ENCODE measurements around the gene LENG1.
"Not testable (repeated sequence)": the region's sequence is repeated elsewhere in the genome, so short reads cannot be mapped to it uniquely, and the experiment has no call there.

Gene LENG1

GRCh38 chr19:54189735-54190502 is 30.4 kb upstream of the LENG1 start:
- peak; percentile 99 for DNase-seq (ENCODE audit: low read depth in 2 of 2)

DNA sequence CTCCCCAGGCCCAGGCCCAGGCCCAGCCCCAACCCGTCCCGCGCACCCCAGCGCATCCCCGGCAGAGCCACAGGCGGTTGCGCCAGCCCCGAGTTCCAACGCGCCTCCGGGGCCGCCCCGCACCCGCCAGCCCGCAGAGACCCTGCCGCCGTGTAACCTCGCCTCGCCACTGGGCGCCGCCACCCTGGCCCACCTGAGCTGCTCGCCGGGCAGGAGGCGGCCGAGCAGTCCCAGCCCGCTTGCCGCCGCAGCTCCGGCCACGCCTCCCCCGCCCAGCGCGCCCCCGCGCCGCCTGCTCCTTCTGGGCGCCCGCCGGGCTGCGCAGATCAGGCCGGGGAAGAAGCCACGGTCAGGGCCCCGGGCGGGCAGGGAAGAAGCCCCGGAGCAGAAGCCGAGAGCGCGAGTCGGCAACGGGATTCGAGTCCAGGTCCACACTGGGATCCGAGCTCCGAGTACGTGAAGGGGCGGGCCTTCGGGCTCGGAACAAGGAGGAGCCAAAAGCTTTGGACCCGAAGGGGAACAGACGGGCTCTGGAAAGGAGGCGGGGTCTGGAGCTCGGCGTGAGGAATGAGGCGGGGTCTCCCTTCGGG is 29.7 kb upstream of the LENG1 start, which contains the start of gene MBOAT7:
TSS of gene MBOAT7 (minus strand) at position 436 of the 590 bp plus-strand sequence. CDS start 1,072 bp downstream, outside the sequence.
- DNase-seq (ENCODE audit: low read depth in 2 of 2): no peak

DNA sequence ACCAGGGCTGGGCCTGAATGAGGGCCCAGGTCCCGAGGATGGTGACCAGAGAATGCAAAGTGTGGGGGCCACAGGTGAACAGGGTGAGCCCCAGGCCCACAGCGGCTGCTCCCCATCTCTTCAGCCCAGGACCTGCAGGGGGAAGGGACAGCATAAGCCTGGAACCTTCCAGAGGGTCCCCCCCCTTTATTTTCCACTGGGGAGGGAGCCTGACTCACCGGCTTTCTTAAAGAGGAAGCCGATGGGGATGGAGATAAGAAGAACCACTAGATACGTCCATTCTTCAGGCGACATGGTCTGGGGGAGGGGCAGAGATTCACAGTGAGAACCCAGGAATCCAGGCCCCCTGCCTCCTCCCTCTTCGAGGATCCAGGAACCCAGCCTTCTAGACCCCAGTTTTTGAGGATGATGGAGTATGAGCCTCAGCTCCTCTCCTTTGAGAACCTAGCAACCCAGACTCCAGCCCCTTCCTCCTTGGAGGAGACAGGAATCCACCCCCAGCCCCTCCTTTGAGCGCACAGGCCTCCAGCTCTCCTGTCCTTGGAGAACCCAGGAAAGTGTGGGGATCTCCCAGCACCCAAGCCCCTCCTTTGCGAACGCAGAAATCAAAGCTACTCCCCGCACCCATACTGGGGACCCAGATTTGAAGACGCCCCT is 28.8 kb upstream of the LENG1 start:
- DNase-seq (ENCODE audit: low read depth in 2 of 2): peak; percentile 31 to 51

GRCh38 chr19:54186934-54187381 is 27.4 kb upstream of the LENG1 start:
- DNase-seq (ENCODE audit: low read depth in 2 of 2): no peak

DNA sequence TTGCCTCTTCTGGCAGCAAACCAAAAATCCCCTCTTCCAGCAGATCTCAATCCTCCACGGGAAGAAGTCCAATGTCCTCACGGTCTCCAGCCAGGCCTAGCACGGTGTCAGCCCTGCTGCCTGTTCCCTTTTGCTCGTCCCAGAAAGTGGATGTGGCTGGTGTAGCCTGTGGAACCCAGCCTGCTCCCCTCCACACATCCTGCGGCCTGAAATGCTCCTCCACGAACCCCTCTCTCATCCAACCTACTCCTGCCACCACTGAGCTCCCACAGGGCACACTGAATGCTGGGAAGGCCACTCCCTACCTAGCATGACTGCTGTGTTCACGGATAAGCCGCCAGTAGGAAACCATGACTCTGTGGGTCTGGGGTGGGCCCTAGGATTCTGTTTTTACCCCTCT is 26.8 kb upstream of the LENG1 start:
- no peak for DNase-seq (ENCODE audit: low read depth in 2 of 2)

GRCh38 chr19:54183431-54183830 is 23.9 kb upstream of the LENG1 start:
- DNase-seq (ENCODE audit: low read depth in 2 of 2): no peak

DNA sequence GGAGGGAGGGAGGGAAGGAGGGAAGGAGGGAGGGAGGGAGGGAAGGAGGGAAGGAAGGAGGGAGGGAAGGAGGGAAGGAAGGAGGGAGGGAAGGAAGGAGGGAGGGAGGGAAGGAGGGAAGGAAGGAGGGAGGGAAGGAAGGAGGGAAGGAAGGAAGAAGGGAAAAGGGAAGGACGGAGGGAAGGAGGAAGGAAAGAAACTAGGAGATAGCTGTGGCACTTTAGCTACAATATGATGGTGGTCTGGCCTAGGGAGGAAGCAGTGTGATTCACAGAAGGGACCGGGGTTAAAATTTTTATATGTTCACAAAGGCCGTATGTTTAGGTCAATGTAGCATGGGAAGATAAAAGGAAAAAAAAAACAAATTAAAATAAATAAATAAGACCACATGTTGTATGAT is 22.4 kb upstream of the LENG1 start:
- not testable (repeated sequence) for DNase-seq (ENCODE audit: low read depth in 2 of 2)

GRCh38 chr19:54180691-54181091 is 21.2 kb upstream of the LENG1 start:
- no peak for DNase-seq (ENCODE audit: low read depth in 2 of 2)

DNA sequence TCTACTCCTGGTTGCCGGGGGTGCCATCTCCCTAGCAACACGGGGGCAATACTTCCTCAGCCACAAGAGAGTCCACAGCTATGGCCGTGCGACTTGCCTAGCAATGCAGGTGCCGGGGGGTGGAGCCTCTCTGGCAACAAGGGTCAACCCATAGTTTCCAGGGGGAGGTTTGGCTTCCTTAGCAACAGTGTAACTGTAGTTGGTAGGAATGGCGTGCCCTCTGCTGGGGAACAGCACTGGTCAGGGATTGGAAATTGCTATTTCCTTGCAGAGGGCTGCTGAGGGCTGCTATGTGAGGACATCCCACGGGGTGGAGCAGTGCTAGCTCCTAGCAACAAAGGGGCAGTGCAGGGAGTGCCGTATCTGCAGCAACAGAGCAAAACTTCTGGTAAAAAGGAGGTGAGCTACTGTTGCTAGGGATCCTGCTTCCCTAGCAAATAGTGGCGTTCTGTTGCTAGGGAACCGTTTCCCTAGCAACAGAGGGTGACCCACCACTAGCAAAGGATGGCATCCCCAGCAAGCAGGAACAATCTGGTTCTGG is 20.5 kb upstream of the LENG1 start:
- no peak for DNase-seq (ENCODE audit: low read depth in 2 of 2)

GRCh38 chr19:54179262-54179852 is 19.8 kb upstream of the LENG1 start:
- no peak for DNase-seq (ENCODE audit: low read depth in 2 of 2)

DNA sequence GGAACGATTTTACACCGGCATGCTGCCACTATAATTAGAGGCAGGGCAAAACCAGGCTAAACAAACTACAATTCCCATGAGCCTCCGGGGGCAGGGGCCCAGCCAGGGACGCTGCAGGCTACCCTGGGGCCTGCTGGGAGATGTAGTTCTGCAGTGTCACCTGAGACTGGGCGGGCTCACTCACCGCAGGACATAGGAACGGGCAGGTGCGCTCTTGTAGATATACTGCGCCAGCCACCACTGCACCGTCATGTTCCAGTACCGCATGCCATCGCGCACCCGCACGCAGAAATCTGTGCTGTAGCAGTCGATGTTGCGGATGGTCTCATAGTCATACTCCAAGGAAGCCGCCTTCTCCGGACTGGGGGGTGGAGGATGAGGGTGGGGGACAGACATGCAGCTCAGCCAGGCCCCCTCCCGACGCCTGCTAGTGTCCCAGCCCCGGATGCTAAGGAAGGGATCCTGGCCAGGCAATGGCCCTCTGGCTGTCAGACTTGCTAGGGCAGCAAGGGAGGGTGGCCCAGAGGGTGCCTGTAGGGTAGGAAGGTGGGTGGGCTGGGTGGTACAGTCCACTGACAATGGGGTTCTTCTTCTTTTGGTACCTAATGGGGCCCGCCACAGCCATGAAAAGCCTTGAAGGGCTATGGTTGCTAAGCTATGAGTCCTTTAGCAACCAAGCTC is 19.2 kb upstream of the LENG1 start:
- DNase-seq (ENCODE audit: low read depth in 2 of 2): no peak

DNA sequence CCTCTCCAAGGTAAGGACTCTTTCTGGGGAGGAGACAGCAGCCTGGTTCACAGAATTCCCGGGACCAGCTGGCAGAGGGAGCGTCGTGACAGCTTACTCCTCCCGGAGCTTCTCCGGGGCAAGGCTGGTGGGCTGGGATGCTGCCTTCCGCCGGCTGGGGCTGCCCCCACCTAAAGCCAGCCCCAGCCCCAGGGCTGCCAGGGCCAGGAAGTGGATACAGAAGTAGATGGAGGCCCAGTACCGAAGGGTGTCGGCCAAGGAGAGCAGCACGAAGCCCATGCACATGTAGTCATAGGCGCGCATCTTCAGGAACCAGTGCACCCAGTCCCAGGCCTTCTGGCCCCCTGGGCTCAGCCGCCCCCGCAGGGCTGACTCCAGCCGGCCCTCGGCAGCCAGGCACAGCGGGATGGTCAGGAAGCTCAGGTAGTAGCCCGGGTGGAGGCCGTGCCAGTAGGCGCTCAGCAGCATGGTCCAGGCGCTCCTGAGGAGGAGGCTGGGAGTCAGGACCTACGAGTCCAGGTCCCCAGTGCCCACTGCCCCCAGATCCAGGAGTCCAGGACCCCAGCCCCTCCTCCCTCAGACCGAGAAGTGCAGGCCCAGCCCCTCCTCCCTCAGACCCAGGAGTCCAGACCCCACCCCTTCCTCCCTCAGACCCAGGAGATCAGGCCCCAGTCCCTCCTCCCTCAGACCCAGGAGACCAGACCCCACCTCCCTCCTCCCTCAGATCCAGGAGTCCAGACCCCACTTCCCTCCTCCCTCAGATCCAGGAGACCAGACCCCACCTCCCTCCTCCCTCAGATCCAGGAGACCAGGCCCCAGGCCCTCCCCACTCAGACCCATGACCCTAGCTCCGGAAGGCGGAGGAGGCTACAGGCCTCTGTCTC is 14.7 kb upstream of the LENG1 start:
- no peak for DNase-seq (ENCODE audit: low read depth in 2 of 2)

GRCh38 chr19:54173359-54173699 is 13.8 kb upstream of the LENG1 start:
- no peak for DNase-seq (ENCODE audit: low read depth in 2 of 2)

- no peak for DNase-seq (ENCODE audit: low read depth in 2 of 2)
Measured at GRCh38 chr19:54172471-54173358, 13.2 kb upstream of the LENG1 start, which contains the start of gene TMC4. TMC4 (minus strand) TSS chr19:54173160; CDS start chr19:54173117, 43 bp downstream.

DNA sequence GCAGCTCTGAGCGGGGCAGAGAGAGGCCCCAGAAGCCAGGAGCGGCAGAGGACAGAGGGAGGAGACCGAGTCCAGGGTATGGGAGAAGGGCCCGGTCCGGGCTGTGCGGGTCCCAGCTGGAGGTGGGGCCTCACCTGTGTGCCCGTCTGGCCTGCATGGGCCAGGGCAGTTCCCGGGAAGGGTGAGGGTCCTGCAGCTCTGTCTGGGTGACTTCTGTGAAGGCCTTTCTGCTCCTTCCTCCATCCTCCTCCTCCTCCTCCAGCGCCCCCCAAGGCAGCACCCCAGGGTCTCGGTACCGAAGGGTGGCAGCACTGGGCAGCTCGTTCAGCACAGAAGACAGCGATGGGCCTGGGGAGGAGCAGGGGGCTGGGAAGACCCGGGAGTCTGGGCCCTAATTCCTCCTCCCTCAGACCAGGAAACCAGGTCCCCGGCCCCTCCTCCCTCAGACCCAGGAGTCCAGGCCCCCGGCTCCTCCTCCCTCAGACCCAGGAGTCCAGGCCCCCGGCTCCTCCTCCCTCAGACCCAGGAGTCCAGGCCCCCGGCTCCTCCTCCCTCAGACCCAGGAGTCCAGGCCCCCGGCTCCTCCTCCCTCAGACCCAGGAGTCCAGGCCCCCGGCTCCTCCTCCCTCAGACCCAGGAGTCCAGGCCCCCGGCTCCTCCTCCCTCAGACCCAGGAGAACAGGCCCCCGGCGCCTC is 12.4 kb upstream of the LENG1 start:
- DNase-seq (ENCODE audit: low read depth in 2 of 2): not testable (repeated sequence)

GRCh38 chr19:54169149-54169740 is 9.7 kb upstream of the LENG1 start:
- no peak for DNase-seq (ENCODE audit: low read depth in 2 of 2)

- peak; percentile 92 to 95 for DNase-seq (ENCODE audit: low read depth in 2 of 2)
Measured at GRCh38 chr19:54168174-54168917, 8.8 kb upstream of the LENG1 start.

DNA sequence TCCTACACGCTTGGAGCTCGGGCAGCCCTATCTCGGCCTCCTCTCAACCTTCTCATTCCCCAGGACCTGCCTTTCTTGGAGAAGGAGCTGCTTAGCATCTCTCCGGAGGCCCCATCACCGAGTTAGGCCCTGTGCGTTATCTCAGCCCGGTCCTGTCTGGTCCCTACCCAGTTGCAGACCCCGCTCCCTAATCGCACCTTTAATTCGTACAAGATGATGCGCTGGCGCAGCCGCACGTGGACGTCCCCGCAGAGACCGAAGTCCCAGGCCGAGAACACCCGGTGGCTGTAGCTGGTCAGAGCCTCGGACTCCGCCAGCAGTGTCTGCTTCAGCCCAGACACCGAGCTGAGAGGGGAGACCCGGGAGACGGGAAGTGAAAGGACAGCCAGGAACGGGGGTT is 5.7 kb upstream of the LENG1 start:
- no peak for DNase-seq (ENCODE audit: low read depth in 2 of 2)

Measured in stimulated activated CD4-positive, alpha-beta T cell treated with anti-CD3 and anti-CD28 coated beads, Interleukin-1b, Interleukin-23, amount 100 ng/mL, for 4 hours (primary cell).